ENCODE measurements around the gene HOXD12. TPM values are rescaled to one million over a fixed set of nuclear protein-coding genes. Genes with fewer than 3 reads are reported as not detected.

Gene HOXD12
- total RNA-seq, 1 donor from 2014 or later: not detected

- DNase-seq (ENCODE audit: extremely low spot score, unreplicated experiment): no peak
- Mint-ChIP-seq H3K27ac (no peak overlapping the region), H3K4me1 (ENCODE audit: unreplicated experiment) (peaks cover 32% of the 10 kb centered on the region), H3K27me3 (peaks cover 94% of the 10 kb centered on the region), H3K4me3 (peak overlapping the region; percentile 66), H3K9me3 (no peaks in the 10 kb centered on the region), H3K36me3 (no peaks in the 10 kb centered on the region)
- TF ChIP-seq, protein P1, sequence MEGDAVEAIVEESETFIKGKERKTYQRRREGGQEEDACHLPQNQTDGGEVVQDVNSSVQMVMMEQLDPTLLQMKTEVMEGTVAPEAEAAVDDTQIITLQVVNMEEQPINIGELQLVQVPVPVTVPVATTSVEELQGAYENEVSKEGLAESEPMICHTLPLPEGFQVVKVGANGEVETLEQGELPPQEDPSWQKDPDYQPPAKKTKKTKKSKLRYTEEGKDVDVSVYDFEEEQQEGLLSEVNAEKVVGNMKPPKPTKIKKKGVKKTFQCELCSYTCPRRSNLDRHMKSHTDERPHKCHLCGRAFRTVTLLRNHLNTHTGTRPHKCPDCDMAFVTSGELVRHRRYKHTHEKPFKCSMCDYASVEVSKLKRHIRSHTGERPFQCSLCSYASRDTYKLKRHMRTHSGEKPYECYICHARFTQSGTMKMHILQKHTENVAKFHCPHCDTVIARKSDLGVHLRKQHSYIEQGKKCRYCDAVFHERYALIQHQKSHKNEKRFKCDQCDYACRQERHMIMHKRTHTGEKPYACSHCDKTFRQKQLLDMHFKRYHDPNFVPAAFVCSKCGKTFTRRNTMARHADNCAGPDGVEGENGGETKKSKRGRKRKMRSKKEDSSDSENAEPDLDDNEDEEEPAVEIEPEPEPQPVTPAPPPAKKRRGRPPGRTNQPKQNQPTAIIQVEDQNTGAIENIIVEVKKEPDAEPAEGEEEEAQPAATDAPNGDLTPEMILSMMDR (conservative IDR thresholded peaks at IDR 0.05): no peak
Measured at GRCh38 chr2:176082525-176082823, 17.1 kb upstream of the HOXD12 start.

DNA sequence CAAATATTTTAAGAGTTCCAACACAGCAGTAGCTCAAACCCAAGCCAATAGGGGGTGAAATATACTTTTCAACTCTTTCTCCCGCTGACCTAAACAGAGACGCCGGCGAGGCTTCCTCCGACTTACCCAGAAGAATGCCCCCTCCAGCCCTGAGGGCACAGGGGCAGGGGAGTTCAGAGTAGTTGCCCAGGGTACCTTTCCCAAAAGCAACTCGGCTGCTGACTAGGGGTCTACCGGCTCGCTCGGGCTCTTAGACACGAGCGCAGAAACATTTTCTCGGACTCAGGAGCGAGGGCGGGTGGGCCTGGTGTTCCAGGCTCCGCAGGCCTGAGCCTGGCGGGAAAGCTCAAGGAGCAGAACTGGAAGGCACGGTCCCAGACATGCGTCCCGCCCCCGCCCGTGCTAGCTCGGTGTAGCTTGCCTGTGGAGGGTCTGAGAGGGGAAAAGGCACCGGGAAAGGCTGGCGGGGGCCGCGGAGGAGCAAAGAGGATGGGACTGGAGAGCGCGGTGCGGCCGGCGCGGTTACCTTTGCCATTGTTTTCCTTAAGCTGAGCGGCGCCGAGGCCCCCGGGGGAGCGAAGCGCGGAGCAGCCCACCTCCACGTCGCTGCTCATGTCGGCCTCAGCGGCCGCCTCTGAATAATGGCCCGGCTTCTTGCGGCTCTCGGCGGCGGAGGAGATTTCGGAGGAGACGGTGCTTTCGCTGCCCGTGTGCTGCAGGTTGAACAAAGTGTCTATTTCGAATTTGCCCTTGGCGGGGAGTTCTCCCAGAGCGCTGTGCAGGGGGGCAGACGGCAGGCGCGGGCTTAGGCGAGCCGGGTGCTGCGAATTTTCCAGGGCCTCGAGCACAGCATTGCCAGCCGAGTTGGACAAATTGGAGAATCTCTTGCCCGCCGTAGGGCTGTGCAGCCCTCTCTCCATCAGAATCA is 16.5 kb upstream of the HOXD12 start:
- DNase-seq (ENCODE audit: extremely low spot score, unreplicated experiment): no peak
- TF ChIP-seq, protein P1 (conservative IDR thresholded peaks at IDR 0.05): no peak
- Mint-ChIP-seq H3K36me3 (no peaks in the 10 kb centered on the region), H3K4me3 (peak overlapping the region; percentile 66), H3K4me1 (ENCODE audit: unreplicated experiment) (peaks cover 33% of the 10 kb centered on the region), H3K27me3 (peaks cover 97% of the 10 kb centered on the region), H3K27ac (peak overlapping the region; percentile 19), H3K9me3 (no peaks in the 10 kb centered on the region)

- DNase-seq (ENCODE audit: extremely low spot score, unreplicated experiment): no peak
Measured at GRCh38 chr2:176083796-176084261, 15.8 kb upstream of the HOXD12 start, which contains the start of gene EVX2. TSS of gene EVX2 (minus strand) at chr2:176083962. CDS start at chr2:176083776, 186 bp downstream.

GRCh38 chr2:176084611-176085119 is 14.9 kb upstream of the HOXD12 start:
- TF ChIP-seq, protein P1 (conservative IDR thresholded peaks at IDR 0.05): no peak
- H3K36me3 Mint-ChIP-seq: no peaks in the 10 kb centered on the region
- no peak overlapping the region for H3K27ac Mint-ChIP-seq
- peaks cover 31% of the 10 kb centered on the region for H3K4me1 Mint-ChIP-seq (ENCODE audit: unreplicated experiment)
- peak overlapping the region; percentile 51 for H3K4me3 Mint-ChIP-seq
- peaks cover 97% of the 10 kb centered on the region for H3K27me3 Mint-ChIP-seq
- H3K9me3 Mint-ChIP-seq: no peaks in the 10 kb centered on the region
- DNase-seq (ENCODE audit: extremely low spot score, unreplicated experiment): no peak

More at GRCh38 chr2:176083796-176084261, 15.8 kb upstream of the HOXD12 start, which contains the start of gene EVX2:
- Mint-ChIP-seq H3K36me3 (no peaks in the 10 kb centered on the region), H3K4me1 (ENCODE audit: unreplicated experiment) (peaks cover 37% of the 10 kb centered on the region), H3K27ac (peak within 1 kb of the TSS; percentile 19), H3K27me3 (peaks cover 97% of the 10 kb centered on the region), H3K4me3 (peak within 1 kb of the TSS; percentile 66), H3K9me3 (no peaks in the 10 kb centered on the region)
- TF ChIP-seq, protein P1 (conservative IDR thresholded peaks at IDR 0.05): no peak

- Mint-ChIP-seq H3K4me3 (peak overlapping the region; percentile 51), H3K4me1 (ENCODE audit: unreplicated experiment) (peaks cover 31% of the 10 kb centered on the region)
- DNase-seq (ENCODE audit: extremely low spot score, unreplicated experiment): peak; percentile 66
Measured at GRCh38 chr2:176085120-176085788, 14.3 kb upstream of the HOXD12 start.

More at GRCh38 chr2:176085120-176085788, 14.3 kb upstream of the HOXD12 start:
- Mint-ChIP-seq H3K27ac (no peak overlapping the region), H3K27me3 (peaks cover 100% of the 10 kb centered on the region), H3K36me3 (no peaks in the 10 kb centered on the region), H3K9me3 (no peaks in the 10 kb centered on the region)
- TF ChIP-seq, protein P1 (conservative IDR thresholded peaks at IDR 0.05): no peak

Measured in type B pancreatic cell (in vitro differentiated cells).